Smooth muscle cell (in vitro differentiated cells): ENCODE measurements around the gene GALNT18. TPM values are rescaled to one million over a fixed set of nuclear protein-coding genes. Genes with fewer than 3 reads are reported as not detected.

Source experiments
- DNase-seq: peaks from one replicate; lab custom pipeline; 2025; ENCODE audit not compliant: unreplicated experiment; lab: John Stamatoyannopoulos, UW
- H2AFZ ChIP-seq: fragments of 200-600 bp; sonication (generic); 2 replicates; pipeline ENCODE4 v1.6.0; 2016; ENCODE audit warnings: antibody characterized with exemption, low read depth, mild to moderate bottlenecking
- H3F3A ChIP-seq: fragments of 200-600 bp; sonication (generic); 2 replicates; pipeline ENCODE4 v1.6.0; 2017; ENCODE audit warnings: antibody characterized with exemption, low read depth
- H3K27ac ChIP-seq: fragments of 200-600 bp; sonication (generic); 2 replicates; pipeline ENCODE4 v1.5.1; 2016; ENCODE audit warnings: low read depth, mild to moderate bottlenecking
- H3K27me3 ChIP-seq: fragments of 200-600 bp; sonication (generic); 2 replicates; pipeline ENCODE4 v1.6.1; 2016; ENCODE audit warnings: low read depth, mild to moderate bottlenecking
- H3K36me3 ChIP-seq: fragments of 200-600 bp; sonication (generic); 2 replicates; pipeline ENCODE4 v1.5.1; 2016; ENCODE audit warnings: low read depth
- H3K4me1 ChIP-seq: fragments of 200-600 bp; sonication (generic); 2 replicates; pipeline ENCODE4 v1.5.1; 2016; ENCODE audit warnings: low read depth
- H3K4me2 ChIP-seq: fragments of 200-600 bp; sonication (generic); 2 replicates; pipeline ENCODE4 v1.6.0; 2016; ENCODE audit warnings: mild to moderate bottlenecking
- H3K4me3 ChIP-seq: fragments of 200-600 bp; sonication (generic); 2 replicates; pipeline ENCODE4 v1.5.1; 2016; ENCODE audit warnings: mild to moderate bottlenecking
- H3K79me2 ChIP-seq: fragments of 200-600 bp; sonication (generic); 2 replicates; pipeline ENCODE4 v1.6.0; 2016; ENCODE audit warnings: low read depth, mild to moderate bottlenecking
- H3K9ac ChIP-seq: fragments of 200-600 bp; sonication (generic); 2 replicates; pipeline ENCODE4 v1.6.0; 2016; ENCODE audit warnings: low read depth
- H3K9me3 ChIP-seq: fragments of 200-600 bp; sonication (generic); replicated peaks from 2 replicates; pipeline ENCODE4 v1.5.1; 2016; ENCODE audit warnings: low read depth
- H4K20me1 ChIP-seq: fragments of 200-600 bp; sonication (generic); 2 replicates; pipeline ENCODE4 v1.6.0; 2016; ENCODE audit warnings: low read depth
- WGBS: methylation state at CpG from one replicate; pipeline ENCODE4 v1.1.7; 2016; ENCODE audit warnings: low lambda C conversion rate; 5-methylcytosine and 5-hydroxymethylcytosine counted together
- polyA plus RNA-seq: library from polyadenylated mRNA; unstranded; fragments of >200 nt; fragmentation: Nextera tagmentation; extraction: Ambion mirVana; gene quantifications from 2 replicates; pipeline ENCODE4 v1.2.1, GENCODE V29; 2016
- total RNA-seq: library from RNA; depleted of rRNA; stranded (reverse); fragments of >200 nt; gene quantifications from 2 replicates; pipeline ENCODE4 v1.2.3, GENCODE V29; 2014
- TF ChIP-seq, protein P1 (sequence below): fragments of 200-600 bp; sonication (generic); IDR thresholded peaks from 2 replicates; pipeline ENCODE4 v1.5.1; 2017; ENCODE audit warnings: borderline replicate concordance, mild to moderate bottlenecking, antibody characterized with exemption; ENCODE audit not compliant: insufficient read depth, poor library complexity, severe bottlenecking

Gene GALNT18
- total and polyA plus RNA-seq, 2 experiments from 2014 or later, result 11.5 to 16.3 TPM

DNA sequence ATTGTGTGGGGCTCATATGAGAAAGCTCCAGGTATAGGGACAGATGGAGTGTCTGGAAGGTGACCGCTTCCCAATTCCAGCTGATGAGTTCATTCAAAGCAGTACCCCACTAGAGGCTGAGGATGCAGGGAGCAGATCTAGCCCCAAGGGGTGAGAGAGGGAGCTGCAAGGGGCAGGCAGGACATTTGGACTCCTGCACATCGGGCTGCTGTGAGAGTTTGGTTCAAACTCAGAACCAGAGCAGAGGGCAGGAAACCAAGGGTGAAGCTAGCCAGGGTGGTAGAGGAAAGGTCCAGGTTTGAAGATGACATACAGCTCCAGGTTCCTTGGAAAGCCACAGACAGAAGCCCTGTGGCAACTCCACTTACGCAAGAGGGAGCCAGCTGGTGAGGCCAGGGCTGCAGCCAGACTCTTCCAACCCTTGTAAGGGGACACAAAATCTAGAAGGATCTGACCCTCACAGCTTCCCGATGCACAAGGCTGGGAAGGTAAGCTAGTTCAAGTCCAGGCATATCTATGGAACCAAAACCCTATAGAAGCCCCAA is 270.7 kb downstream of the GALNT18 start:
- Histone ChIP-seq H3K4me2 (no peak overlapping the region), H3F3A (no peaks in the 10 kb centered on the region), H4K20me1 (no peaks in the 10 kb centered on the region), H3K4me3 (no peak overlapping the region), H3K9ac (no peak overlapping the region), H3K36me3 (no peaks in the 10 kb centered on the region), H3K79me2 (no peaks in the 10 kb centered on the region), H3K27me3 (no peaks in the 10 kb centered on the region), H3K27ac (no peak overlapping the region), H2AFZ (no peak overlapping the region), H3K4me1 (peaks cover 12% of the 10 kb centered on the region), H3K9me3 (no peaks in the 10 kb centered on the region)
- TF ChIP-seq, protein P1, sequence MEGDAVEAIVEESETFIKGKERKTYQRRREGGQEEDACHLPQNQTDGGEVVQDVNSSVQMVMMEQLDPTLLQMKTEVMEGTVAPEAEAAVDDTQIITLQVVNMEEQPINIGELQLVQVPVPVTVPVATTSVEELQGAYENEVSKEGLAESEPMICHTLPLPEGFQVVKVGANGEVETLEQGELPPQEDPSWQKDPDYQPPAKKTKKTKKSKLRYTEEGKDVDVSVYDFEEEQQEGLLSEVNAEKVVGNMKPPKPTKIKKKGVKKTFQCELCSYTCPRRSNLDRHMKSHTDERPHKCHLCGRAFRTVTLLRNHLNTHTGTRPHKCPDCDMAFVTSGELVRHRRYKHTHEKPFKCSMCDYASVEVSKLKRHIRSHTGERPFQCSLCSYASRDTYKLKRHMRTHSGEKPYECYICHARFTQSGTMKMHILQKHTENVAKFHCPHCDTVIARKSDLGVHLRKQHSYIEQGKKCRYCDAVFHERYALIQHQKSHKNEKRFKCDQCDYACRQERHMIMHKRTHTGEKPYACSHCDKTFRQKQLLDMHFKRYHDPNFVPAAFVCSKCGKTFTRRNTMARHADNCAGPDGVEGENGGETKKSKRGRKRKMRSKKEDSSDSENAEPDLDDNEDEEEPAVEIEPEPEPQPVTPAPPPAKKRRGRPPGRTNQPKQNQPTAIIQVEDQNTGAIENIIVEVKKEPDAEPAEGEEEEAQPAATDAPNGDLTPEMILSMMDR, result no peak
- no peak for DNase-seq
- WGBS, result 93% methylated on average over 4 of the region's 4 CpGs

DNA sequence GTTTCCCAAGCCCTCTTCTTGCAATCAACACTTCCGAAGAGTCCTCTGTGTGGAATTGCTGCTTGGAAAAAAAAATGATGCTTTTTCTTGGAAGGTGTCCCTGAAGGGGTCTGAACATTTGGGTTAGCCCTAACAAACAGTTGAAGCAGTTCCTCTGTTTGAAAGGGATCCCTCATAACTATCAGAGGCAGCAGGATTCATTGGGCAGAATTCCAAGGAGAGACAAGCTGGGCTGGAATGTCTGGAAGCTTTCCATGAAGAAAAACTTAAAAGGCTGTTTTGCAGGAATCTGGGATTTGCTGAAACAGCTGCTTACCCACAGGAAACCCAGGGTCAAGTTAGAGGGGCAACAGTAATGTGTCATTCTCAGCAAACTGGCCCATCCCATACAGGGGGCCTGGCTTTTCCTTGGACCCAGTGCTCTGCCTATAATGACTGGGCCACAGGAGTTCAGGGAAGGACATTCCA is 271.9 kb downstream of the GALNT18 start:
- H3K9me3 ChIP-seq, result no peaks in the 10 kb centered on the region
- H3K9ac ChIP-seq, result no peak overlapping the region
- no peak overlapping the region for H2AFZ ChIP-seq
- H3K27me3 ChIP-seq, result no peaks in the 10 kb centered on the region
- no peak for DNase-seq
- no peak overlapping the region for H3K27ac ChIP-seq
- no peaks in the 10 kb centered on the region for H3F3A ChIP-seq
- WGBS, result 50% methylated on average over 1 of the region's 1 CpG
- H3K36me3 ChIP-seq, result no peaks in the 10 kb centered on the region
- no peaks in the 10 kb centered on the region for H3K79me2 ChIP-seq
- H4K20me1 ChIP-seq, result no peaks in the 10 kb centered on the region
- H3K4me1 ChIP-seq, result peaks cover 12% of the 10 kb centered on the region
- TF ChIP-seq, protein P1, result no peak
- peak overlapping the region; percentile 56 for H3K4me2 ChIP-seq
- H3K4me3 ChIP-seq, result no peak overlapping the region

DNA sequence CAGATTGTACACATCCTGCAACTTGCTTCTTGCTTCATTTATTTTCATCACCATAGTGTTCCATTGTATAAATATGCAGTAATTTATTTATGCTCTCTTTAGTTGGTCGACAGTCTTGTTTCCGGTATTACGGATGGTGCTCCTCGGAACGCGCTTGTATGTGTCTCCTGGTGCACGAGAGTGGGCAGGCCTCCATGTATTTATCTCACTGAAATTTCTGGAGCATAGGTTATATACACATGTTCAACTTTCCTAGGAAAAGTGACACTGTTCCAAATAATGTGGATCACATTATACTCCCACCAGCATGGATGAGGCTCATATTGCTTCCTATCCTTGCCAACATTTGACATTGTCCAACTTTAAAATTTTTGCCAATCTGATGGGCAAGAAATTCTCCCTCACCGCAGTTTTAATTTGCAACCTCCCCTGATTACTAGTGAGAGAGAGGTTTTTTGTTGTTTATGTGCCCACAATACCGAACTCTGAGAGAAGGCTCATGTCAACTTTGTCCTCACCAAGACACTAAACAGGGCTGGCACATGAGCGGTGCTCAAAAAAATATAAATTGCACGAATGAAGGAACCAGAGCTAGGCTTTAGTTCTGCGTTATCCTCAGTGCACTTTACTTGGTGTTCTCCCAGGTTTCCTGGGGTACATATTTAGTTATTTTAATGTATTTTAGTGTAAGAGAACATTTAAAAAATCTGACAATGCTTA is 272.5 kb downstream of the GALNT18 start:
- Histone ChIP-seq H3K4me2 (peak overlapping the region; percentile 56), H3K4me3 (no peak overlapping the region), H3K9ac (no peak overlapping the region), H3K36me3 (no peaks in the 10 kb centered on the region), H3K9me3 (no peaks in the 10 kb centered on the region), H3K27me3 (no peaks in the 10 kb centered on the region), H4K20me1 (no peaks in the 10 kb centered on the region), H2AFZ (no peak overlapping the region), H3F3A (no peaks in the 10 kb centered on the region), H3K4me1 (peaks cover 12% of the 10 kb centered on the region), H3K27ac (no peak overlapping the region), H3K79me2 (no peaks in the 10 kb centered on the region)
- 74% methylated on average over 12 of the region's 12 CpGs for WGBS
- DNase-seq, result no peak
- TF ChIP-seq, protein P1, result no peak

DNA sequence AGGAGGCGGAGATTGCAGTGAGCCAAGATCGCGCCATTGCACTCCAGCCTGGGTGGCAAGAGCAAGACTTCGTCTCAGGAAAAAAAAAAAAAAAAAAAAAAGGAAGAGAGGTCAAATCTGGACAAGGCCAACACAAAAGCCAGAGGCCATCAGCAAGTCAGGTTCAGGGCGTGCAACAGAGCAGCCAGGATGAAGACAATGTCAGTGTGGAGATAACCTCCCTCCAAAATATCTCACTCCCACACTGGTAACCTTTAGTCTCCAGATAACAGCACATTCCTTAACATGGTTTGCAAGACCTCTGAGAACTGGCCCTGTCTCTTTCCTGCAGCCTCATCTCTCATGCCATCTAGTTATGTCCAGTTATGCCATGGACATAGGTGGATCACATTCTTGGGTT is 273.5 kb downstream of the GALNT18 start:
- TF ChIP-seq, protein P1, result no peak
- no peak overlapping the region for H3K27ac ChIP-seq
- H3K27me3 ChIP-seq, result no peaks in the 10 kb centered on the region
- H3K4me2 ChIP-seq, result peak overlapping the region; percentile 56
- no peak overlapping the region for H3K4me3 ChIP-seq
- 96% methylated on average over 5 of the region's 5 CpGs for WGBS
- no peak overlapping the region for H2AFZ ChIP-seq
- no peaks in the 10 kb centered on the region for H3K79me2 ChIP-seq
- peaks cover 12% of the 10 kb centered on the region for H3K4me1 ChIP-seq
- DNase-seq, result no peak
- no peak overlapping the region for H3K9ac ChIP-seq
- no peaks in the 10 kb centered on the region for H3K9me3 ChIP-seq
- H3K36me3 ChIP-seq, result no peaks in the 10 kb centered on the region
- no peaks in the 10 kb centered on the region for H4K20me1 ChIP-seq
- H3F3A ChIP-seq, result no peaks in the 10 kb centered on the region
